Keratinocyte (primary cell): ENCODE results near the gene SHCBP1. TPM values are rescaled to one million over a fixed set of nuclear protein-coding genes. Genes with fewer than 3 reads are reported as not detected.

ENCODE experiments used
- DNase-seq: peaks from one replicate; pipeline ENCODE4 v3.0.0-alpha.2; 2011; ENCODE audit warnings: low read depth, missing footprints, low spot score
- FAIRE-seq: peaks from 2 replicates; lab custom pipeline; 2011; peaks lifted over from hg19 to GRCh38; lab: Jason Lieb, UNC
- H2AFZ ChIP-seq: 2 replicates; pipeline ENCODE4 v1.6.0; 2012; ENCODE audit warnings: low read length, control low read depth, inconsistent platforms; ENCODE audit not compliant: control insufficient read depth
- H3K27ac ChIP-seq: 2 replicates; pipeline ENCODE4 v1.5.1; 2011; ENCODE audit warnings: low read length; ENCODE audit not compliant: control insufficient read depth, insufficient read depth
- H3K27me3 ChIP-seq: 3 replicates; pipeline ENCODE4 v1.6.0; 2011; ENCODE audit warnings: low read length; ENCODE audit not compliant: control insufficient read depth, insufficient read depth; ENCODE audit errors: extremely low read depth
- H3K36me3 ChIP-seq, 2 experiments: 2 replicates in 1 of 2; 3 replicates in 1 of 2; pipeline ENCODE4 v1.5.1; 2011; ENCODE audit warnings: low read length in 2 of 2, mild to moderate bottlenecking in 1 of 2; ENCODE audit not compliant: control insufficient read depth in 2 of 2, insufficient read depth in 2 of 2; ENCODE audit errors: extremely low read depth in 1 of 2
- H3K4me1 ChIP-seq: 3 replicates; pipeline ENCODE4 v1.5.1; 2011; ENCODE audit warnings: low read length; ENCODE audit not compliant: control insufficient read depth, insufficient read depth; ENCODE audit errors: extremely low read depth
- H3K4me2 ChIP-seq: 3 replicates; pipeline ENCODE4 v1.6.0; 2011; ENCODE audit warnings: low read depth, low read length; ENCODE audit not compliant: control insufficient read depth, insufficient read depth; ENCODE audit errors: extremely low read depth
- H3K4me3 ChIP-seq, 3 experiments: fragments of 200-600 bp in 1 of 3; sonication (generic) in 1 of 3; 2 replicates in 2 of 3; 3 replicates in 1 of 3; pipeline ENCODE4 v1.5.1; 2011 to 2016; ENCODE audit warnings: low read length in 3 of 3, mild to moderate bottlenecking in 3 of 3, control low read depth in 2 of 3, inconsistent platforms in 1 of 3, low read depth in 1 of 3, mixed read lengths in 1 of 3, mixed run types in 1 of 3, moderate library complexity in 1 of 3; ENCODE audit not compliant: control insufficient read depth in 2 of 3, insufficient read depth in 2 of 3; ENCODE audit errors: extremely low read depth in 1 of 3
- H3K79me2 ChIP-seq: 2 replicates; pipeline ENCODE4 v1.6.0; 2012; ENCODE audit warnings: low read length; ENCODE audit not compliant: control insufficient read depth, insufficient read depth
- H3K9ac ChIP-seq: 3 replicates; pipeline ENCODE4 v1.6.0; 2011; ENCODE audit warnings: low read length; ENCODE audit not compliant: control insufficient read depth, insufficient read depth; ENCODE audit errors: extremely low read depth
- H3K9me1 ChIP-seq: 3 replicates; pipeline ENCODE4 v1.6.0; 2011; ENCODE audit warnings: low read length; ENCODE audit not compliant: control insufficient read depth, insufficient read depth; ENCODE audit errors: extremely low read depth
- H3K9me3 ChIP-seq: 2 replicates; pipeline ENCODE4 v1.5.1; 2012; ENCODE audit warnings: low read depth, low read length; ENCODE audit not compliant: control insufficient read depth
- H4K20me1 ChIP-seq: 3 replicates; pipeline ENCODE4 v1.6.0; 2011; ENCODE audit warnings: low read length; ENCODE audit not compliant: control insufficient read depth, insufficient read depth; ENCODE audit errors: extremely low read depth
- EZH2 ChIP-seq: IDR thresholded peaks from one replicate; pipeline ENCODE4 v1.6.1; 2012; ENCODE audit warnings: inconsistent platforms, mild to moderate bottlenecking, low read length, moderate library complexity
- dilution Hi-C: fragments of 300-500 bp; cut with MboI; formaldehyde crosslinking; loops from one replicate; pipeline ENCODE4 v1.7.0; 2020; ENCODE audit warnings: low sequenced_read_pairs; ENCODE audit not compliant: extremely low pct_ligation_motif_present
- polyA plus RNA-seq, 5 experiments: library from polyadenylated mRNA; depleted of rRNA in 3 of 5; stranded (reverse) in 3 of 5; stranded (forward) in 1 of 5; unstranded in 1 of 5; fragments of >200 nt; gene quantifications; 1 replicate in 1 of 5; 2 replicates in 3 of 5; 3 replicates in 1 of 5; pipeline versions ENCODE4 v1.2.1 to v1.2.3, GENCODE V29; 2011 to 2012; ENCODE audit warnings: missing spikeins in 2 of 5, low read depth in 1 of 5, low replicate concordance in 1 of 5
- TF ChIP-seq, protein P1 (sequence below), 3 experiments: IDR thresholded peaks in 1 of 3; conservative IDR thresholded peaks in 1 of 3; optimal IDR thresholded peaks in 1 of 3; 2 replicates in 2 of 3; 3 replicates in 1 of 3; pipeline versions ENCODE3 to v1.5.1; 2011; ENCODE audit warnings: low read length in 3 of 3, mild to moderate bottlenecking in 3 of 3, moderate library complexity in 2 of 3, control low read depth in 1 of 3, inconsistent platforms in 1 of 3; ENCODE audit not compliant: insufficient read depth in 2 of 3; ENCODE audit errors: extremely low read depth in 1 of 3

SHCBP1 gene
- polyA plus RNA-seq, 1 donor (not counting 4 experiments of a cell fraction or from before 2014, with no cell fraction given) = 18.0 TPM

DNA sequence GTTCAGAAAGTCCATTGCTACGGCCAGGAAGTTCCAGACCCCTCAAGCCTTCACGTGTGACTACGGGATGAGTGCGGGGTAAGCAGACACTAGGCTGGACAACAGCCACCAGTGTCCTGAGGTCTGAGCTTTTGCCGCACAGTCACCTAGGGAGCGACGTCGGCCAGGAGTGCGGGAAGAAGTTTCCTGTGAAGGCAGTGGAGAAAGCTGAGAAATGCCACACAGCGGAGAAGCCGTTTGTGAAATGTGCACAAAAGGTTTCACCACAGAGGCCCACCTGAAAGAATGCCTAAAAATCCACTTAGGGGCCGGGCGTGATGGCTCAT, 47.4 kb downstream of the SHCBP1 start:
- Histone ChIP-seq H4K20me1 (no peaks in the 10 kb centered on the region), H3K79me2 (no peaks in the 10 kb centered on the region), H3K36me3 (no peaks in the 10 kb centered on the region), H3K4me1 (no peaks in the 10 kb centered on the region), H3K9me3 (no peaks in the 10 kb centered on the region), H3K4me3 (no peak overlapping the region), H3K9me1 (no peaks in the 10 kb centered on the region), H3K9ac (no peak overlapping the region), H3K4me2 (no peak overlapping the region), H3K27me3 (no peaks in the 10 kb centered on the region), H2AFZ (no peak overlapping the region), H3K27ac (no peak overlapping the region)
- no peak for FAIRE-seq
- dilution Hi-C loops = no loop called here
- DNase-seq = no peak
- no peak for TF ChIP-seq EZH2
- TF ChIP-seq, protein P1, sequence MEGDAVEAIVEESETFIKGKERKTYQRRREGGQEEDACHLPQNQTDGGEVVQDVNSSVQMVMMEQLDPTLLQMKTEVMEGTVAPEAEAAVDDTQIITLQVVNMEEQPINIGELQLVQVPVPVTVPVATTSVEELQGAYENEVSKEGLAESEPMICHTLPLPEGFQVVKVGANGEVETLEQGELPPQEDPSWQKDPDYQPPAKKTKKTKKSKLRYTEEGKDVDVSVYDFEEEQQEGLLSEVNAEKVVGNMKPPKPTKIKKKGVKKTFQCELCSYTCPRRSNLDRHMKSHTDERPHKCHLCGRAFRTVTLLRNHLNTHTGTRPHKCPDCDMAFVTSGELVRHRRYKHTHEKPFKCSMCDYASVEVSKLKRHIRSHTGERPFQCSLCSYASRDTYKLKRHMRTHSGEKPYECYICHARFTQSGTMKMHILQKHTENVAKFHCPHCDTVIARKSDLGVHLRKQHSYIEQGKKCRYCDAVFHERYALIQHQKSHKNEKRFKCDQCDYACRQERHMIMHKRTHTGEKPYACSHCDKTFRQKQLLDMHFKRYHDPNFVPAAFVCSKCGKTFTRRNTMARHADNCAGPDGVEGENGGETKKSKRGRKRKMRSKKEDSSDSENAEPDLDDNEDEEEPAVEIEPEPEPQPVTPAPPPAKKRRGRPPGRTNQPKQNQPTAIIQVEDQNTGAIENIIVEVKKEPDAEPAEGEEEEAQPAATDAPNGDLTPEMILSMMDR (optimal IDR thresholded peaks at IDR 0.05 in 1 of 3, IDR thresholded peaks at IDR 0.05 in 1 of 3, conservative IDR thresholded peaks at IDR 0.05 in 1 of 3; ENCODE audit: extremely low read depth in 1 of 3, insufficient read depth in 2 of 3, low read length in 3 of 3) = no peak

DNA sequence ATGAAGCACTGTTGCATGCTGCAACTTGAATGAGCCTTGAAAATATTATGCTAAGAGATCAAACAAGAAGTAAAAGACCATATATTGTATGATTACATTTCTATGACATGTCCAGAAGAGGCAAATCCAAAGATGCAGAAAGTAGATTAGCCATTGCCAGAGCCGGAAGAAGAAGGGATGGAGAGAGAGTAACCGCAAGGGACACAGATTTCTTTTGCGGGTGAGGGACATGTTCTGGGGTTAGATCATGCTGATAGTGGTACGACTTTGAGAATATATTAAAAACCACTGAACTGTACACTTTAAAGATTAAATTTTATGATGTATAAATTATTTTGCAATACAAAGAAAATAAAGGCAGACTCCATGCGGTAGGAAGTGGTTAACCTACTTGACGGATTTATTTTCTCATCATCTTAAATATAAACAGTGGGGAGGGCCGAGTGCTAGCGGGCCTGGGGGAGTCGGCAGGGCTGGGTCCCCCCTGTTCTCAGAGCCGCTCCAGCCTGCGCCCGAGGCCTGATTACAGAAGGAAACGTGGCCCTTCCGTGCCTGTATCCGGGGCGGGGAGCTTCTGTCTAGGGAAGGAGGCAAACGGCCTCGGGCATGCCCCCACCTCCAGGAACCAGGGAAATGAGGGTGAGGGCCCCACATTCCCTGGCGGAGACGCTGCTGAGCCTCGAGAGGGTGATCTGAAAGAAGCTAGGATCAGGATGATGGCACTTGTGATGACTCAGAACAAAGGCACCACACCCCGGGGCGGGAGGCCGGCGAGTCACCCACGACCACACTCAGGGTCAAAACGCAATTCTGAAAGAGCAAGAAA, 48.0 kb downstream of the SHCBP1 start:
- no peak for TF ChIP-seq EZH2
- TF ChIP-seq, protein P1 (optimal IDR thresholded peaks at IDR 0.05 in 1 of 3, IDR thresholded peaks at IDR 0.05 in 1 of 3, conservative IDR thresholded peaks at IDR 0.05 in 1 of 3; ENCODE audit: extremely low read depth in 1 of 3, insufficient read depth in 2 of 3, low read length in 3 of 3) = no peak
- Histone ChIP-seq H3K9me1 (no peaks in the 10 kb centered on the region), H3K27me3 (no peaks in the 10 kb centered on the region), H2AFZ (no peak overlapping the region), H4K20me1 (no peaks in the 10 kb centered on the region), H3K9me3 (no peaks in the 10 kb centered on the region), H3K4me1 (no peaks in the 10 kb centered on the region), H3K9ac (no peak overlapping the region), H3K79me2 (no peaks in the 10 kb centered on the region), H3K4me3 (no peak overlapping the region), H3K4me2 (no peak overlapping the region), H3K27ac (no peak overlapping the region), H3K36me3 (no peaks in the 10 kb centered on the region)
- DNase-seq = no peak
- dilution Hi-C loops = no loop called here
- no peak for FAIRE-seq
